GM21723 (cell line): Measurements from ENCODE around the gene MCRIP2.

Experiments
- ATAC-seq: cut with Tn5 transposase; IDR thresholded peaks from one replicate; pipeline ENCODE4 v1.9.1; 2021; ENCODE audit warnings: mild to moderate bottlenecking, moderate library complexity; ENCODE audit not compliant: unreplicated experiment

MCRIP2 gene

GRCh38 chr16:631808-632358 is 9.7 kb upstream of the MCRIP2 start:
- ATAC-seq: no peak

GRCh38 chr16:632486-633335 is 8.9 kb upstream of the MCRIP2 start:
- no peak for ATAC-seq

GRCh38 chr16:633336-634050 is 8.1 kb upstream of the MCRIP2 start:
- ATAC-seq: no peak

DNA sequence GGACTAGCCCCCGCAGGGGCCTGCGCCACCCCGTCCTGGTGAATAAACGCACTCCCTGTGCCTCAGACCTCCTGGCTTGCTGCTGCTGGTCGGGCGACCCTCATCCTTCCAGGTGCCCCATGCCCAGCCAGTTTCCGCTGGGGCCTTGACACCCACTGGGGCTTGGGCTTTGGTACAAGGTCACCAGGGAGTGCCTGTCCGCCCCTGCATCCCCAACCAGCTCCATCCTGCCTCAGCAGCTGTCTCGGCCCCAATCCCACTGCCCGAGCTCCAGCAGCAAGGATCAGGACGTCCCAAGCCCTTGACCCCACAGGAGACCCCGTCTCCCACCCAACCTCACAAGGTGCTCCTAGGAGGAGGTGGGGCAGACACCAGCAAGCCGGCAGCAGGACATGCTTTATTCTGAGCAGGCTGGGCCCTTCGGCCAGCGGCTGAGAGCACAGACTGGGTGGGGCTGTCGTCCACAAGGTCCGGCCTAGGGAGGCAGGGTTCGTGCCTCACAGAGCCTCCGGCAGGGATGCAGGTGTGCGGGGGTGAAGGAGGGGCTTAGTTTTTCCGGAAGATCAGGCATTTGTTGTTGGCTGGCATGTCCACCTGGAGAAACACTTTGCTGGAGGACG is 7.5 kb upstream of the MCRIP2 start:
- ATAC-seq: no peak

DNA sequence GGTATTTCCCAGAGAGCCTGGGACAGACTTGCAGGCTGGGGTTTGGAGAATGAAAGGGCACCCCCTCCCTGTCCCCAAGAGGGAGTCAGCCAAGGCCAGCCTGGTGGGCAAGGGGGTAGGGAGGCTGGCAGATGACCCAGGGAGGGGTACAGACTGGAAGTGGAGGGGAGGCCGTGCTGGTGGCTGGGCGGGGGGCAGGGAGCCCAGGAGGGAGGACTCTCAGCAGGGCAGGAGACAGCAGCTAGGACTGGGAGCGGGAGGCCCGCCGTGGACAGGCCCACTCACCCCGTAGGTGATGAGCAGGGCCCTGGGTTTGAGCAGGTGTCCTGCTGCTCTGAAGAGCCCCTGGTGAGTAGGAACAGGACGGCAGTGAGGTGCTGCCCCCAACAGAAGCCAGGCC is 6.6 kb upstream of the MCRIP2 start:
- no peak for ATAC-seq

DNA sequence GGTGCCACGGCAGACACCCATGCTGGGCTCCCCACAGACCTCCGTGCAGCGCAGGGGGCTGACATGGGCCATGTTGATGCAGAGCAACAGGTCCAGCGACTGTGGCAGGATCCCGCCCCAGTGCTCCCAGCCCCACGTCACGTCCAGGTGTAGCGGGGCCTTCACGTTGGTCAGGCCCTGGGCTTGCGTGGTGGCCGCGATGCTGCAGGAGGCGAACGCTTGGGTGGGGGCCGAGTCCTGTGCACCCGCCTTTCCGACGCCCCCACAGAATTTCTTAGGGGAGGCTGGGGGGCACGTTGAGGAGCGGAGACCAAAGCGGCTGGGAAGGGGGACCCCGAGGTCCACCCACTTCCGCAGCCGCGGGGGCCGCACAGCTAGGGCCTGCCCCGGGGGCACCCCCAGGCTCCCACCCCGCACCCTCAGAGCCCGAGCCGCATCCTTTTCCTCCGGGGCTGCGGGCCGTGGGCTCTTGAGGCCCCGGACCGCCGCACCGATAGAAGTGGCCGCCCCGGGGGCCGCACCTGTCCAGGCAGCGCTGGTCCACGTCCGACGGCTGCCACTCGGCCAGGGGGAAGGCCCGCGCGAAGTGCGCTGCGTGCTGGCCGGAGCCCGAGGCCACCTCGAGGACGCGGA is 5.9 kb upstream of the MCRIP2 start:
- no peak for ATAC-seq

DNA sequence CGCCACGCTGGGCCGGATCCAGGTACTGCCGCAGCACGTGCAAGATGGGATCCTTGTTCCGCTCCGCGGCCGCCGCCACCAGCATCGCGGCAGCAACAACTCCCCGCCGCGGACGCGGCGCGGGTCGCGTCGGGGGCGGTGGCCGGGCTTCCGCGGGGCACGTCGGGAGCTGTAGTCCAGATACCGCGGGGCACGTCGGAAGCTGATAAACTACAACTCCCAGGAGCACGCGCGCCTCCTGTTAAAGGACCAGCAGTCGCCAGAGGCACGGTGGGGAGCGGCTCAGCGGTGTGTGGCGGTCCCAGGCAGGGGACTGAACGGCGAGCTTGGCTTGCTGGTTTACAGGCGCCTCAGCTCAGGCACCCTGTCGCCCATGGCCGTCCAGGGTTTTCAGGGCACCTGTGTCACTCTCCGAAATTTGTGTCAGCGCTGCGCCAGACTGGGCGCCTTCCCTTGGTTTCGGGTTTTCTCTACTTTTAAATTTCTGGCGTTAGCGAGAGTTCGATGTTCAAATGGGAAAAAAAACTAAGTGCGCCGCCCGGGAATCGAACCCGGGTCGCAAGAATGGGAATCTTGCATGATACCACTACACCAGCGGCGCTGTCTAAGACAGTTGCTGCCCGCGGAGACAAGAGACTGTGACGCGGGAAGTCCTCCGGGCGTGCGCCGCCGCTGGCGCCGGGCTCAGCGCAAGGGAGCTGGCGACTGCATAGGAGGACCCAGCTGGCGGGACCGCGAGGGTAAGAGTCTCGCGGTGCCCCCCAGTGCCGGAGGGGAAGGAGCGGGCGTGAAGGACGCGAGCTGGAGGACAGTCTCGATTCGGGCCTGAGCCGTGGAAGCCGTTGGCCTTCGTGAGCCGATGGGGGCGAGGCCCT is 5.2 kb upstream of the MCRIP2 start, which contains the start of gene METTL26:
TSS of gene METTL26 (minus strand) at position 100 of the 875 bp plus-strand sequence. CDS start at position 85, 15 bp downstream.
- ATAC-seq: peak; percentile 70

DNA sequence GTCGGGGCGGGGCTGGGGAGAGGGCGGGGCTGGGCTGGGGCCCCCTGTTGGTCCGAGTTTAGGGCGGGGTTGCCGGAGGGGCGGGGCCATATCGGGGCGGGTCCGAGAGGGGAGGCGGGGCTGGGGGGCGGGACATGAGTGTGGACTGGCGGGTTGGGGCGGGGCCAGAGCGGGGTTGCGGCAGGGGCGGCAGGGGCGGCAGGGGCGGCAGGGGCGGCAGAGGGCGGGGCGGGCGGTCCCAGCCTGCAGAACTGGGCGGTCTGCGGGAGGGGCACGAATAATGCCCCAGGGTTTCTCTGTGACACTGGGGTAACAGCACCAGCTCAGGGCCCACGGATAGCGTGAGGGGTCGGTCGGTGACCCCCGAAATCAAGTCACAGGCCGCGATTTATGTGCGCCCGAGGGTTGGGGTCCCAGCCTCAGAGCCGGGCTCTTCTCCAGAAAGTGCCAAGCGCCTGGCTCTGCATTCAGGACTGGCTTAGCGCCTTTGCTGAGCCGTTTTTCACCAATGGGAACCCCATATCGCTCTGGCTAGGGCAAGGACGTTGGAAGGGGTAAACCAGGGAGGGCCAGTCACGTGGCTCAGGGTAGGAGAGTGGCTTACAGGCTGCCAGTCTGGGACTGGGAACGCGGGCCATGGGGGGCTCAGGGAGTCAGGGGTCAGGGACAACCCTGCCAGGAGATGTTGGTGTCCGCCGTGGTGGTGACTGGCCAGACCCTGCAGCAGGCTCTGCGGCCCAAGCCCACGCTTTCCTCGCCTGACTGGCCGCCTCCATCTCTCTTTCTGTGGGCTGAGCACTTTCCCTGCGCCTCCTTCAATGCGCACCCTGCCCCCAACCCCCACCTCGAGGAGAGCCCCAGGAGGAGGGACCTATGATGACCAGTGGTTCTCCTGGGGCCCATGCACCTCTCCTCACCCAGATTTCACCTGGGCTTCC is 4.3 kb upstream of the MCRIP2 start:
- no peak for ATAC-seq

GRCh38 chr16:638034-638543 is 3.5 kb upstream of the MCRIP2 start:
- no peak for ATAC-seq

- no peak for ATAC-seq
Observed at GRCh38 chr16:638836-639235, 2.8 kb upstream of the MCRIP2 start.

DNA sequence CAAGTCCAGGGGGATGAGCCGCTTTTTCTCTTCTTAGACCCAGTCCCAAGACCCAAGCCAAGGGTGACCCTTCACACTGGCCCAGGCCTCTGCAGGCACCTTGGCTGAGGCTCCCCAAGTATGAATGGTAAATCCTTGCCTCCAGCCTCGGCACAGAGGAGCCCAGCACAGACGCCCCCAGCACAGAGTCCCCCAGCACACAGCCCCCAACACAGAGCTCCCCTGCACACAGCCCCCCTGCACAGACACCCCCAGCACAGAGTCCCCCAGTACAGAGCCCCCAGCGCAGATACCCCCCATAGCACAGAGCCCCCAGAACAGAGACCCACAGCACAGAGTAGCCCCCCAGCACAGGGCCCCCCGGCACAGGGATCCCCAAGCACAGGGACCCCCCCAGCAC is 1.0 kb upstream of the MCRIP2 start:
- no peak for ATAC-seq

DNA sequence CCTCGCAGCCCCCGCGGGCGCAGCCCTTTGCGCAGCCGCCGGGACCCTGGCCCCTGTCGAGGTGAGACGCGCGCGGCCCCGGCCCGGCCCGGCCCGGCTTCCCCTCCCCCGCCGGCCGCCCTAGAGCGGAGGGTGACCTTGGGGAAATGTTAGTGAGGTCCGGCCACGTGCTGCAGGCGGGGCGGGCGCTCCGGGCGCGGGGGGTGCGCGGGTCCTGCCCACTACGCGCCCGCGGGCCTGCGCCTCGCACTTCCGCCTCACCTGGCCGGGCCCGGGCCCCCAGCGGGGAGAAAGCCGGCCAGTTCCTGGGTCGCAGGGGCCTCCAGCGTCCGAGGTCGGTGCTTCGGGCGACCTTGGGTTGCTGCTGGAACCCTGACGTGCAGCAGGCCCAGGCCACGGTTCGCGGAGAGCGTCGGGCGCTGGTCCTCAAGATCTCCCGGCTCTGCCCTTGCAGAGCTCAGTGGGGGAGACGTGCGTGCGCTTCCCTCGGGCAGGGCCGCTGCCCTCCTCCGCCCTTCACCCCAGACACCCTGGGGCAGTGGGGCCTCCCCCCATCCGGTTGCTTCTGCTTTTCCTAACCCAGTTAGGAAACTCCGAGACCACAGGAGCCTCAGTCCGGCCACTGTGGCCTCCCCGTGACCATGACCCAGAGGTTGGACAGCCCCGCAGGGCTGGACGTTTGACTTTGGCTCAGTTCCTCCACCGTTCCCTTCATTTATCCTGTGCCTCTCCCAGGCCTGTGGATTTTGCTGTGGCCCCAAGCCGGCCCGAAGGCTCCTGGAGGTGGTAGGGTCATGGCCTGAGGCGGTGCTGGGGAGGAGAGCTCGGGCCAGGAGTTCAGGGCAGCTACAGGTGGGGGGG is 791 bp downstream of the MCRIP2 start:
- peak; percentile 34 for ATAC-seq

DNA sequence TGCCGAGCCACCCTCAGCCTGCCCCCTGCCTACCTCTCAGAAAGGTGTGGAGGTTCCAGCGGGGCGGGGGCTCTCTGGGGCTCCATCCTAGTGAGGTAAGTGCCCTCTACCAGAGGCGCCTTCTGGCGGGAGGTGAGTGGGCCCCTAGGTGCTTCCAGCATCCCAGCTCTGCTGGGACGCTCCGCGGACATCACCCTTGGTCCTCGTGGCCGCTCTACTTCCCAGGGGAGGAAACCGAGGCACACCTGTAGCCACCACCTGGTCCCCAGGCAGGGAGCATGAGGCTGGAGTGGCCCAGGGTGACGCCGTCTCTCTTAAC is 1.4 kb downstream of the MCRIP2 start:
- no peak for ATAC-seq

GRCh38 chr16:644556-644955 is 2.9 kb downstream of the MCRIP2 start:
- no peak for ATAC-seq

GRCh38 chr16:645852-646678 is 4.4 kb downstream of the MCRIP2 start:
- no peak for ATAC-seq

- ATAC-seq: no peak
Observed at GRCh38 chr16:646679-647172, 5.1 kb downstream of the MCRIP2 start.
